Esophagus muscularis mucosa (tissue), 4 donors: Measurements from ENCODE around the gene GRAMD2B.

Experiments used
- CTCF ChIP-seq, 3 experiments: fragments of 200-600 bp in 2 of 3; fragments of 450-650 bp in 1 of 3; sonication (generic) in 2 of 3; IDR thresholded peaks; one replicate each; pipeline ENCODE4 v1.5.1; 2017 to 2019; ENCODE audit warnings: antibody characterized with exemption in 3 of 3, mild to moderate bottlenecking in 2 of 3, moderate library complexity in 1 of 3
- EP300 ChIP-seq: sonication (generic); formaldehyde crosslinking; IDR thresholded peaks from one replicate; pipeline ENCODE4 v1.6.1; 2017; ENCODE audit warnings: antibody characterized with exemption
- POLR2A ChIP-seq: fragments of 450-650 bp; IDR thresholded peaks from one replicate; pipeline ENCODE4 v1.6.1; 2017; ENCODE audit warnings: antibody characterized with exemption, moderate library complexity, mild to moderate bottlenecking, low read depth
- POLR2AphosphoS5 ChIP-seq, 2 donors: sonication (generic); formaldehyde crosslinking; IDR thresholded peaks; one replicate each; pipeline ENCODE4 v1.6.1; 2017; ENCODE audit warnings: antibody characterized with exemption in 2 of 2

GRCh38 chr5:126516852-126517251 lies 93.6 kb downstream of the GRAMD2B start:
- TF ChIP-seq CTCF (IDR thresholded peaks at IDR 0.05) (no peak), POLR2AphosphoS5 (IDR thresholded peaks at IDR 0.05) (no peak), EP300 (no peak), POLR2A (no peak)
